GM12864 (cell line): ENCODE results near the gene OSBPL10.

Experiments
- DNase-seq: peaks from one replicate; pipeline ENCODE4 v3.0.0-alpha.2; 2011; ENCODE audit warnings: low read depth
- H3K4me3 ChIP-seq: 2 replicates; pipeline ENCODE4 v1.5.1; 2011; ENCODE audit warnings: mild to moderate bottlenecking, low read depth, low read length, control low read depth
- CTCF ChIP-seq: IDR thresholded peaks from 2 replicates; pipeline ENCODE4 v1.5.1; 2011; ENCODE audit warnings: low read depth, mild to moderate bottlenecking, moderate library complexity, low read length, control low read depth, inconsistent platforms; ENCODE audit errors: missing control alignments

Gene OSBPL10

GRCh38 chr3:31707286-31707685, 273.8 kb downstream of the OSBPL10 start:
- no peak for TF ChIP-seq CTCF
- DNase-seq = no peak

GRCh38 chr3:31705736-31706135, 275.3 kb downstream of the OSBPL10 start:
- no peak for DNase-seq
- H3K4me3 ChIP-seq = no peak overlapping the region
- TF ChIP-seq CTCF = no peak

More at GRCh38 chr3:31707286-31707685, 273.8 kb downstream of the OSBPL10 start:
- H3K4me3 ChIP-seq = no peak overlapping the region

GRCh38 chr3:31704591-31705179, 276.4 kb downstream of the OSBPL10 start:
- DNase-seq = no peak
- TF ChIP-seq CTCF = no peak
- no peak overlapping the region for H3K4me3 ChIP-seq

- no peak for TF ChIP-seq CTCF
- no peak for DNase-seq
- H3K4me3 ChIP-seq = no peak overlapping the region
Observed at GRCh38 chr3:31704156-31704555, 276.9 kb downstream of the OSBPL10 start.

GRCh38 chr3:31701286-31701685, 279.8 kb downstream of the OSBPL10 start:
- no peak for DNase-seq
- H3K4me3 ChIP-seq = no peak overlapping the region
- no peak for TF ChIP-seq CTCF

- no peak for TF ChIP-seq CTCF
- H3K4me3 ChIP-seq = no peak overlapping the region
- DNase-seq = no peak
Observed at GRCh38 chr3:31699309-31699953, 281.6 kb downstream of the OSBPL10 start.
